Endodermal cell (in vitro differentiated cells): ENCODE results near the gene PI4K2A. TPM values are rescaled to one million over a fixed set of nuclear protein-coding genes. Genes with fewer than 3 reads are reported as not detected.

Source experiments
- DNase-seq: peaks from one replicate; pipeline ENCODE4 v3.0.0-alpha.2; 2017
- H3K27ac ChIP-seq: 2 replicates; pipeline ENCODE4 v1.5.1; 2013; ENCODE audit warnings: mild to moderate bottlenecking, low read depth, low read length, moderate library complexity
- H3K27me3 ChIP-seq: 2 replicates; pipeline ENCODE4 v1.6.1; 2013; ENCODE audit warnings: mild to moderate bottlenecking, low read length, moderate library complexity; ENCODE audit not compliant: insufficient read depth, control insufficient read depth, poor library complexity, severe bottlenecking
- H3K36me3 ChIP-seq: 2 replicates; pipeline ENCODE4 v1.7.0; 2013; ENCODE audit warnings: mild to moderate bottlenecking, low read length, moderate library complexity; ENCODE audit not compliant: control insufficient read depth, insufficient read depth
- H3K4me1 ChIP-seq: one replicate; pipeline ENCODE4 v1.7.0; 2013; ENCODE audit warnings: low read length; ENCODE audit not compliant: control insufficient read depth, insufficient read depth
- H3K4me3 ChIP-seq: 2 replicates; pipeline ENCODE4 v1.5.1; 2013; ENCODE audit warnings: mild to moderate bottlenecking, low read length, moderate library complexity
- H3K9ac ChIP-seq: 2 replicates; pipeline ENCODE4 v1.6.1; 2013; ENCODE audit warnings: mild to moderate bottlenecking, low read length, moderate library complexity; ENCODE audit not compliant: poor library complexity, severe bottlenecking; ENCODE audit errors: extremely low read depth
- H3K9me3 ChIP-seq: 2 replicates; pipeline ENCODE4 v1.6.1; 2013; ENCODE audit warnings: mild to moderate bottlenecking, low read length, moderate library complexity; ENCODE audit not compliant: control insufficient read depth
- H3K27ac Mint-ChIP-seq: 2 replicates; pipeline ENCODE4 v1.8.0; 2020; ENCODE audit warnings: mixed read lengths
- H3K27me3 Mint-ChIP-seq: 2 replicates; pipeline ENCODE4 v1.8.0; 2021; ENCODE audit warnings: mild to moderate bottlenecking, mixed read lengths; ENCODE audit not compliant: insufficient read depth
- H3K36me3 Mint-ChIP-seq: 2 replicates; pipeline ENCODE4 v1.8.0; 2020; ENCODE audit warnings: low read depth, mixed read lengths
- H3K4me1 Mint-ChIP-seq: 2 replicates; pipeline ENCODE4 v1.8.0; 2020; ENCODE audit warnings: mixed read lengths
- H3K4me3 Mint-ChIP-seq: 2 replicates; pipeline ENCODE4 v1.8.0; 2020; ENCODE audit warnings: mild to moderate bottlenecking, moderate library complexity, mixed read lengths
- H3K9me3 Mint-ChIP-seq: 2 replicates; pipeline ENCODE4 v1.8.0; 2020; ENCODE audit warnings: mild to moderate bottlenecking, mixed read lengths
- WGBS, 2 experiments: methylation state at CpG; one replicate each; pipeline versions ENCODE4 v1.1.5 to v1.1.7; 2013; ENCODE audit warnings: missing lambda C conversion rate in 2 of 2, mixed read lengths in 1 of 2; ENCODE audit not compliant: insufficient coverage in 1 of 2, insufficient read length in 1 of 2; 5-methylcytosine and 5-hydroxymethylcytosine counted together
- total RNA-seq, 2 donors: library from RNA; stranded (reverse); fragmentation: NEBNext Ultra II Directional in 1 of 2; extraction: Animal tissue kit (Norgen Biotek cat#: 25700) in 1 of 2; gene quantifications; 2 replicates in 1 of 2; 3 replicates in 1 of 2; pipeline ENCODE4 v1.2.1, GENCODE V29; 2021
- TF ChIP-seq, protein P1 (sequence below): fragments of 200-600 bp; sonication (generic); conservative IDR thresholded peaks from 2 replicates; pipeline ENCODE4 v1.5.0; 2021; ENCODE audit warnings: antibody characterized with exemption, mild to moderate bottlenecking

The PI4K2A gene
- total RNA-seq, 2 donors from 2014 or later, result 14.5 to 18.1 TPM

DNA sequence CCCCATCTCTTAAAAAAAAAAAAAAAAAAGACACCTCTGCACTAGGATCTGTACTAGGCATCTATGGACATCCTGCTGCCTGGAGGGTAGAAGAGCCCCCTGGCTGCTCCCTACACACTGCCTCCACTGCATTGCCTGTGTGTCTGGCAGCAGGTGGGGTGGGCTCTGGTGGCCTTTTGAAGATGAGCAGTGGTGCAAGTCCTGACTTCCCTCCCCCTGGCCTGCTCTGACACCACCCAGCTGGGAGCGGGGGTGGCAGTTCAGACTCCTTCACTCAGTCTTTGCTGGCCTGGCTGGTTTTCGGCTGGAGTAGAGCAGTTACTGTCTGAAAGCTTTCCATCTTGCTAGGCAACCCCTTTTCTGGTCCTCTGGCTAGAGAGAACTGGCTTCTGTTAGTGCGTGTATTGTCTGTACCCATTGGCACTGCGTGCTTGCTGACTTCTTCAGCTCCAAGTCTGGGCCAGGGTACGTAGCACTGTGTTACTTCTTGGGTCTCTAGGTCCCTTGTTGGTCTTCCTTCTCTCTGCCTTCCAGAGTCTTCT lies 33.3 kb upstream of the PI4K2A start:
- Mint-ChIP-seq H3K27me3 (no peaks in the 10 kb centered on the region), H3K36me3 (no peaks in the 10 kb centered on the region), H3K9me3 (no peaks in the 10 kb centered on the region), H3K27ac (no peak overlapping the region), H3K4me1 (peaks cover 4% of the 10 kb centered on the region), H3K4me3 (no peak overlapping the region)
- H3K27me3 ChIP-seq, result no peaks in the 10 kb centered on the region
- H3K4me3 ChIP-seq, result no peak overlapping the region
- H3K27ac ChIP-seq, result no peak overlapping the region
- no peaks in the 10 kb centered on the region for H3K36me3 ChIP-seq
- no peaks in the 10 kb centered on the region for H3K9me3 ChIP-seq
- TF ChIP-seq, protein P1, sequence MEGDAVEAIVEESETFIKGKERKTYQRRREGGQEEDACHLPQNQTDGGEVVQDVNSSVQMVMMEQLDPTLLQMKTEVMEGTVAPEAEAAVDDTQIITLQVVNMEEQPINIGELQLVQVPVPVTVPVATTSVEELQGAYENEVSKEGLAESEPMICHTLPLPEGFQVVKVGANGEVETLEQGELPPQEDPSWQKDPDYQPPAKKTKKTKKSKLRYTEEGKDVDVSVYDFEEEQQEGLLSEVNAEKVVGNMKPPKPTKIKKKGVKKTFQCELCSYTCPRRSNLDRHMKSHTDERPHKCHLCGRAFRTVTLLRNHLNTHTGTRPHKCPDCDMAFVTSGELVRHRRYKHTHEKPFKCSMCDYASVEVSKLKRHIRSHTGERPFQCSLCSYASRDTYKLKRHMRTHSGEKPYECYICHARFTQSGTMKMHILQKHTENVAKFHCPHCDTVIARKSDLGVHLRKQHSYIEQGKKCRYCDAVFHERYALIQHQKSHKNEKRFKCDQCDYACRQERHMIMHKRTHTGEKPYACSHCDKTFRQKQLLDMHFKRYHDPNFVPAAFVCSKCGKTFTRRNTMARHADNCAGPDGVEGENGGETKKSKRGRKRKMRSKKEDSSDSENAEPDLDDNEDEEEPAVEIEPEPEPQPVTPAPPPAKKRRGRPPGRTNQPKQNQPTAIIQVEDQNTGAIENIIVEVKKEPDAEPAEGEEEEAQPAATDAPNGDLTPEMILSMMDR, result no peak
- no peak for DNase-seq
- no peak overlapping the region for H3K9ac ChIP-seq
- WGBS, 2 experiments, result 93% methylated on average over 4 to 5 of the region's 5 CpGs
- H3K4me1 ChIP-seq, result no peaks in the 10 kb centered on the region

DNA sequence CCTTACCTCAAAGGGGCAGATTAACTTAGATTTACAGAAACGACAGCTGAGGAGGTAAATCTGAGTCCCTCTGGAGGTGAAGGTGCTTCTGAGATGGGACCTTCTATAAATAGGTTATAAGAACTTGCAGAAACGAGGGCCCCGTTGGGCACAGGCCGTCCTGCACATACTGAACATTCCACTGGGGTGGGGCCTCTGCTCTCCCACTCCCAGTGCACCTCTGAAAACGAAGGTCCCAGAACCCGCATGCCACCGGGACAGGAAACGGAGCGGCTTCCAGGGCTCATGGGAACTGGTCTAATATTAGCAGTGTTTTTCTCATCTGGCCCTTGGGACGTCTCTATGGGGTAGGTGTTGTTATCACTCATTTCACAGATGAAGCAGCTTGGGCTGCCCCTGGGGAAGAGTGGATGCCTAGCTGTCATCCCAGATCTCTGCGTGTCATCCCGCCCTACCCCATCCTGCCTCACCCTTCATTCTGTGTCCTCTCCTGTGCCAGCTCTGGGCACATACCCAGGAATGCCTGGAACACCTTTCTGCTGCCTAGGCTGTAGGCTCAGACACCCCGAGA lies 31.4 kb upstream of the PI4K2A start:
- no peak for DNase-seq
- H3K27ac ChIP-seq, result no peak overlapping the region
- H3K4me3 ChIP-seq, result no peak overlapping the region
- Mint-ChIP-seq H3K9me3 (no peaks in the 10 kb centered on the region), H3K36me3 (no peaks in the 10 kb centered on the region), H3K4me3 (no peak overlapping the region), H3K4me1 (peaks cover 4% of the 10 kb centered on the region), H3K27ac (no peak overlapping the region), H3K27me3 (no peaks in the 10 kb centered on the region)
- WGBS, 2 experiments, result 93 to 94% methylated on average over 5 to 13 of the region's 13 CpGs
- no peaks in the 10 kb centered on the region for H3K36me3 ChIP-seq
- no peaks in the 10 kb centered on the region for H3K27me3 ChIP-seq
- H3K4me1 ChIP-seq, result no peaks in the 10 kb centered on the region
- TF ChIP-seq, protein P1, result no peak
- H3K9ac ChIP-seq, result no peak overlapping the region
- H3K9me3 ChIP-seq, result no peaks in the 10 kb centered on the region

DNA sequence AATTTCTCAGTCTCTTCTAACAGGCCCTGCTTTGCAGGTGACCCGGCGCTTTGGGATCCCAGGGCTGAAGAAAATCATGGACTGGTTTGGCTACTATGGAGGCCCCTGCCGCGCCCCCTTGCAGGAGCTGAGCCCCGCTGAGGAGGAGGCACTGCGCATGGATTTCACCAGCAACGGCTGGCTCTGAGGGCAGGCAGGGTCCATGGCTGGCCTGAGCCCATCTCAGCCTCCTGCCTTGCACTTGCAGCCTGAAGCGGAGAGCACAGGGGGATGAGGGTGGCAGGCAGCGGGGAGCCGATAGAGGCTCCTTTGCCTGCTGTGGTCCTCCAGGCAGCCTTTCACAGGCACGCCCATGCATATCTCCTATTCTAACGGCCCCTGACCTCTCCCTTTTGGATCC lies 29.0 kb upstream of the PI4K2A start:
- Histone ChIP-seq H3K9ac (no peak overlapping the region), H3K4me1 (no peaks in the 10 kb centered on the region), H3K36me3 (no peaks in the 10 kb centered on the region), H3K4me3 (no peak overlapping the region), H3K27me3 (no peaks in the 10 kb centered on the region), H3K27ac (no peak overlapping the region), H3K9me3 (no peaks in the 10 kb centered on the region)
- TF ChIP-seq, protein P1, result no peak
- peak; percentile 59 for DNase-seq
- peaks cover 4% of the 10 kb centered on the region for H3K4me1 Mint-ChIP-seq
- no peaks in the 10 kb centered on the region for H3K9me3 Mint-ChIP-seq
- WGBS, 2 experiments, result 79 to 87% methylated on average over 3 to 12 of the region's 12 CpGs
- H3K27me3 Mint-ChIP-seq, result no peaks in the 10 kb centered on the region
- H3K4me3 Mint-ChIP-seq, result no peak overlapping the region
- no peak overlapping the region for H3K27ac Mint-ChIP-seq
- H3K36me3 Mint-ChIP-seq, result peaks cover 12% of the 10 kb centered on the region
